C4-2B (cell line): Measurements from ENCODE around the gene BMP7.

Source experiments
- ZFX ChIP-seq: fragments of 450-650 bp; IDR thresholded peaks from 2 replicates; pipeline ENCODE4 v1.6.1; 2017
- TF ChIP-seq, protein P1 (sequence below): fragments of 450-650 bp; conservative IDR thresholded peaks from 2 replicates; pipeline ENCODE4 v1.5.1; 2017; ENCODE audit warnings: mild to moderate bottlenecking

DNA sequence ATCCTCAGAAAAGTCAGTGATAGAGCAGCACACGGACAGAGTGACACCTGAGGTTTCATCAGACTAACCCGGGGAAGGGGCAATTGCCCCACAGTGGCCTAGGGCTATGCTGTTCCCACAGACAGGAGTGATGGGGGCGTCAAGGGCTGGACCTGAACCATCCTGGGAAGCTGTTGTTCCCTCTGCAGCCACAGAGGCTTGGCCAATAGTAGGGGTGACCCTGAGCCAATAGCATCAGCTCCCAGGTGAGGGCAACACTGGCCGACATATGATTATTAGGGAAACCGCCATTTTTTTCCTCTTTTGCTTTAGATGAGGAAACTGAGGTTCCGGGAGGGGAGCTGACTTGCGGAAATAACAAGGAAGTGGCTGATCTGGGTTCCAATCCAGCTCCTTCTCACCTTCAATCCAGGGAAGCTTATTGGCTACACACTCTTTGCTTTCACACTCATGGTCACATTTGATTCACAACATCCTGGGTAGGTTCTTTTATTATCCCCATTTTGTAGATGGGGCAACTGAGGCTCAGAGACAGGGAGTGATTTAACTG, 126.0 kb downstream of the BMP7 start:
- TF ChIP-seq, protein P1, sequence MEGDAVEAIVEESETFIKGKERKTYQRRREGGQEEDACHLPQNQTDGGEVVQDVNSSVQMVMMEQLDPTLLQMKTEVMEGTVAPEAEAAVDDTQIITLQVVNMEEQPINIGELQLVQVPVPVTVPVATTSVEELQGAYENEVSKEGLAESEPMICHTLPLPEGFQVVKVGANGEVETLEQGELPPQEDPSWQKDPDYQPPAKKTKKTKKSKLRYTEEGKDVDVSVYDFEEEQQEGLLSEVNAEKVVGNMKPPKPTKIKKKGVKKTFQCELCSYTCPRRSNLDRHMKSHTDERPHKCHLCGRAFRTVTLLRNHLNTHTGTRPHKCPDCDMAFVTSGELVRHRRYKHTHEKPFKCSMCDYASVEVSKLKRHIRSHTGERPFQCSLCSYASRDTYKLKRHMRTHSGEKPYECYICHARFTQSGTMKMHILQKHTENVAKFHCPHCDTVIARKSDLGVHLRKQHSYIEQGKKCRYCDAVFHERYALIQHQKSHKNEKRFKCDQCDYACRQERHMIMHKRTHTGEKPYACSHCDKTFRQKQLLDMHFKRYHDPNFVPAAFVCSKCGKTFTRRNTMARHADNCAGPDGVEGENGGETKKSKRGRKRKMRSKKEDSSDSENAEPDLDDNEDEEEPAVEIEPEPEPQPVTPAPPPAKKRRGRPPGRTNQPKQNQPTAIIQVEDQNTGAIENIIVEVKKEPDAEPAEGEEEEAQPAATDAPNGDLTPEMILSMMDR: no peak
- TF ChIP-seq ZFX: no peak
